ENCODE results near the gene GDF9.

DNA sequence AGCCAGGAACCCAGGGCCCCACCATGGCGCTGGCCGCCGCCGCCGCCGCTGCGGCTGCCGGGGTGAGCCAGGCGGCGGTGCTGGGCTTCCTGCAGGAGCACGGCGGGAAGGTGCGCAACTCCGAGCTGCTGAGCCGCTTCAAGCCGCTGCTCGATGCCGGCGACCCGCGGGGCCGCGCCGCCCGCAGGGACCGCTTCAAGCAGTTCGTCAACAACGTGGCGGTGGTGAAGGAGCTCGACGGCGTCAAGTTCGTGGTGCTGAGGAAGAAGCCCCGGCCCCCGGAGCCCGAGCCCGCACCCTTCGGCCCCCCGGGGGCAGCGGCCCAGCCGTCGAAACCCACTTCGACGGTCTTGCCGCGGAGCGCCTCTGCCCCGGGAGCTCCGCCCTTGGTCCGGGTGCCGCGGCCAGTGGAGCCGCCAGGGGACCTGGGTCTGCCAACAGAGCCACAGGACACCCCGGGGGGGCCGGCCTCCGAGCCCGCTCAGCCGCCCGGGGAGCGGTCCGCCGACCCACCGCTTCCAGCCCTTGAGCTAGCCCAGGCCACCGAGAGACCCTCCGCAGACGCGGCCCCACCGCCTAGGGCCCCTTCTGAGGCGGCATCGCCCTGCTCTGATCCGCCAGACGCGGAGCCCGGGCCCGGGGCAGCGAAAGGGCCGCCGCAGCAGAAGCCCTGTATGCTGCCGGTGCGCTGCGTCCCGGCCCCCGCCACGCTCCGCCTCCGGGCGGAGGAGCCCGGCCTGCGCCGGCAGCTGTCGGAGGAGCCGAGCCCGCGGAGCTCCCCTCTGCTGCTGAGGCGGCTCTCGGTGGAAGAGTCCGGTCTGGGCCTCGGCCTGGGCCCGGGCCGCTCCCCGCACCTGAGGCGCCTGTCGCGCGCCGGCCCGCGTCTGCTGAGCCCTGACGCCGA, 52.4 kb downstream of the GDF9 start:
- TF ChIP-seq POLR2A (IDR thresholded peaks at IDR 0.05) (no peak), CTCF (IDR thresholded peaks at IDR 0.05) (no peak)

All from heart left ventricle (tissue), 13 donors.